GM23338 (cell line): Measurements from ENCODE around the gene RMDN3. TPM values are rescaled to one million over a fixed set of nuclear protein-coding genes. Genes with fewer than 3 reads are reported as not detected.

Source experiments
- ATAC-seq: fragments of 200-7000 bp; cut with Tn5 transposase; 3 replicates; pipeline ENCODE4 v1.9.1; 2020
- DNase-seq: peaks from one replicate; pipeline ENCODE4 v3.0.0-alpha.2; 2015; ENCODE audit warnings: low spot score
- H2AFZ ChIP-seq: fragments of 200-600 bp; sonication (generic); 2 replicates; pipeline ENCODE4 v1.8.0; 2016; ENCODE audit warnings: antibody characterized with exemption, mild to moderate bottlenecking, moderate library complexity
- H3F3A ChIP-seq: fragments of 200-600 bp; sonication (generic); replicated peaks from 2 replicates; pipeline ENCODE4 v1.8.0; 2017; ENCODE audit warnings: antibody characterized with exemption, mixed run types, low read depth
- H3K27ac ChIP-seq: fragments of 200-600 bp; sonication (generic); 2 replicates; pipeline ENCODE4 v1.6.1; 2016; ENCODE audit warnings: low read depth
- H3K27me3 ChIP-seq: fragments of 200-600 bp; sonication (generic); 2 replicates; pipeline ENCODE4 v1.8.0; 2016; ENCODE audit warnings: mild to moderate bottlenecking, mixed run types, moderate library complexity; ENCODE audit not compliant: insufficient read depth
- H3K36me3 ChIP-seq: fragments of 200-600 bp; sonication (generic); 2 replicates; pipeline ENCODE4 v1.8.0; 2016; ENCODE audit warnings: mild to moderate bottlenecking; ENCODE audit not compliant: insufficient read depth
- H3K4me1 ChIP-seq: fragments of 200-600 bp; sonication (generic); 2 replicates; pipeline ENCODE4 v1.8.0; 2016; ENCODE audit warnings: mild to moderate bottlenecking, moderate library complexity; ENCODE audit not compliant: insufficient read depth
- H3K4me2 ChIP-seq: fragments of 200-600 bp; sonication (generic); 2 replicates; pipeline ENCODE4 v1.7.1; 2017; ENCODE audit warnings: mixed run types
- H3K4me3 ChIP-seq: fragments of 200-600 bp; sonication (generic); 2 replicates; pipeline ENCODE4 v1.6.1; 2016; ENCODE audit warnings: mixed run types
- H3K79me2 ChIP-seq: fragments of 200-600 bp; sonication (generic); replicated peaks from 2 replicates; pipeline ENCODE4 v1.8.0; 2017; ENCODE audit warnings: mild to moderate bottlenecking; ENCODE audit not compliant: insufficient read depth
- H3K9me2 ChIP-seq: fragments of 200-600 bp; sonication (generic); 2 replicates; pipeline ENCODE4 v1.8.0; 2017; ENCODE audit not compliant: insufficient read depth
- H4K20me1 ChIP-seq: fragments of 200-600 bp; sonication (generic); replicated peaks from 2 replicates; pipeline ENCODE4 v1.8.0; 2017; ENCODE audit warnings: mild to moderate bottlenecking; ENCODE audit not compliant: insufficient read depth
- H3K27ac Mint-ChIP-seq: 2 replicates; pipeline ENCODE4 v1.8.0; 2020; ENCODE audit warnings: inconsistent platforms, mild to moderate bottlenecking, moderate library complexity, mixed read lengths
- H3K27me3 Mint-ChIP-seq: 3 replicates; pipeline ENCODE4 v1.8.0; 2022; ENCODE audit warnings: low read depth, mild to moderate bottlenecking, moderate library complexity, mixed read lengths, inconsistent platforms; ENCODE audit not compliant: insufficient read depth, poor library complexity
- H3K36me3 Mint-ChIP-seq: 3 replicates; pipeline ENCODE4 v1.8.0; 2021; ENCODE audit warnings: low read depth, mild to moderate bottlenecking, inconsistent platforms, moderate library complexity, mixed read lengths
- H3K4me1 Mint-ChIP-seq: 3 replicates; pipeline ENCODE4 v1.8.0; 2020; ENCODE audit warnings: mild to moderate bottlenecking, inconsistent platforms, mixed read lengths
- H3K4me3 Mint-ChIP-seq: 3 replicates; pipeline ENCODE4 v1.8.0; 2021; ENCODE audit warnings: moderate library complexity, mild to moderate bottlenecking, inconsistent platforms, mixed read lengths
- H3K9me3 Mint-ChIP-seq: 3 replicates; pipeline ENCODE4 v1.8.0; 2020; ENCODE audit warnings: moderate library complexity, mild to moderate bottlenecking, inconsistent platforms, mixed read lengths
- CREB1 ChIP-seq: fragments of 250-450 bp; sonication (Bioruptor Pico); IDR thresholded peaks from 2 replicates; pipeline ENCODE4 v1.5.0; 2020; ENCODE audit warnings: low read depth, mild to moderate bottlenecking, moderate library complexity
- CTCF ChIP-seq, 2 experiments: fragments of 200-600 bp in 1 of 2; sonication (generic) in 1 of 2; conservative IDR thresholded peaks; 2 replicates each; pipeline versions ENCODE4 v1.5.1 to v1.6.1; 2016 to 2017; ENCODE audit warnings: antibody characterized with exemption in 2 of 2, low read depth in 2 of 2, mild to moderate bottlenecking in 2 of 2, moderate library complexity in 1 of 2
- EZH2 ChIP-seq: fragments of 200-600 bp; sonication (generic); IDR thresholded peaks from one replicate; pipeline ENCODE4 v1.8.0; 2017; ENCODE audit warnings: antibody characterized with exemption, mild to moderate bottlenecking, low read depth; ENCODE audit not compliant: unreplicated experiment
- EZH2phosphoT487 ChIP-seq: fragments of 200-600 bp; sonication (generic); IDR thresholded peaks from one replicate; pipeline ENCODE4 v1.8.1; 2018; ENCODE audit warnings: antibody characterized with exemption; ENCODE audit not compliant: unreplicated experiment
- JUNB ChIP-seq: IDR thresholded peaks from one replicate; pipeline ENCODE4 v1.6.1; 2016; ENCODE audit warnings: antibody characterized with exemption; ENCODE audit not compliant: unreplicated experiment
- NANOG ChIP-seq: IDR thresholded peaks from 2 replicates; pipeline ENCODE4 v1.6.1; 2016; ENCODE audit warnings: antibody characterized with exemption, borderline replicate concordance
- REST ChIP-seq: IDR thresholded peaks from one replicate; pipeline ENCODE4 v1.6.1; 2018; ENCODE audit warnings: antibody characterized with exemption; ENCODE audit not compliant: unreplicated experiment
- STAT1 ChIP-seq: IDR thresholded peaks from one replicate; pipeline ENCODE4 v1.6.1; 2016; ENCODE audit warnings: antibody characterized with exemption; ENCODE audit not compliant: unreplicated experiment
- ZNF462 ChIP-seq: fragments of 250-450 bp; sonication (Bioruptor Pico); IDR thresholded peaks from 2 replicates; pipeline ENCODE4 v1.5.0; 2020; ENCODE audit warnings: mild to moderate bottlenecking, moderate library complexity
- polyA plus RNA-seq: library from polyadenylated mRNA; unstranded; fragments of >200 nt; fragmentation: Nextera tagmentation; extraction: Ambion mirVana; gene quantifications from 2 replicates; pipeline ENCODE4 v1.2.1, GENCODE V29; 2016
- total RNA-seq: library from RNA; depleted of rRNA; stranded (reverse); fragments of >200 nt; shearing (Covaris generic); gene quantifications from 2 replicates; pipeline ENCODE4 v1.2.3, GENCODE V29; 2014

RMDN3 gene
- total and polyA plus RNA-seq, 2 experiments from 2014 or later: 15.6 to 17.0 TPM

GRCh38 chr15:40785164-40785563 lies 30.1 kb upstream of the RMDN3 start:
- Histone ChIP-seq H3K9me2 (no peaks in the 10 kb centered on the region), H3K4me3 (no peak overlapping the region), H3F3A (peaks cover 9% of the 10 kb centered on the region; the same call in 1 of the 2 replicates), H3K36me3 (no peaks in the 10 kb centered on the region), H3K27ac (0 out of 2 replicates have a peak overlapping the region, but pooled peaks have one; percentile 24), H2AFZ (no peak overlapping the region), H4K20me1 (no peaks in the 10 kb centered on the region), H3K4me2 (no peak overlapping the region), H3K27me3 (no peaks in the 10 kb centered on the region), H3K79me2 (peaks cover 32% of the 10 kb centered on the region), H3K4me1 (peaks cover 50% of the 10 kb centered on the region)
- Mint-ChIP-seq H3K4me1 (peaks cover 65% of the 10 kb centered on the region), H3K27ac (peak overlapping the region; percentile 30), H3K27me3 (peaks cover 13% of the 10 kb centered on the region), H3K4me3 (no peak overlapping the region), H3K36me3 (no peaks in the 10 kb centered on the region; the same call in 2 of the 3 replicates), H3K9me3 (no peaks in the 10 kb centered on the region)
- TF ChIP-seq EZH2: no peak
- no peak for TF ChIP-seq REST
- TF ChIP-seq CTCF (conservative IDR thresholded peaks at IDR 0.05; ENCODE audit: low read depth in 2 of 2): peak; percentile 41 to 50
- TF ChIP-seq STAT1: no peak
- DNase-seq: peak; percentile 28
- ATAC-seq: no peak

- Mint-ChIP-seq H3K36me3 (peaks cover 8% of the 10 kb centered on the region), H3K9me3 (no peaks in the 10 kb centered on the region), H3K4me1 (peaks cover 48% of the 10 kb centered on the region), H3K27me3 (peaks cover 4% of the 10 kb centered on the region), H3K4me3 (no peak overlapping the region), H3K27ac (peak overlapping the region; percentile 75; the same call in 1 of the 2 replicates)
- Histone ChIP-seq H3K4me1 (peaks cover 26% of the 10 kb centered on the region), H3K27ac (no peak overlapping the region), H3K27me3 (no peaks in the 10 kb centered on the region), H3K9me2 (no peaks in the 10 kb centered on the region), H3F3A (no peaks in the 10 kb centered on the region), H3K36me3 (peaks cover 4% of the 10 kb centered on the region), H3K79me2 (peaks cover 27% of the 10 kb centered on the region), H3K4me2 (no peak overlapping the region), H4K20me1 (no peaks in the 10 kb centered on the region), H2AFZ (no peak overlapping the region), H3K4me3 (no peak overlapping the region)
- peak; percentile 73 for ATAC-seq
- peak; percentile 81 for DNase-seq
- no peak for TF ChIP-seq CREB1 (CRISPR knock-in tag)
- no peak for TF ChIP-seq NANOG
- no peak for TF ChIP-seq EZH2phosphoT487
- no peak for TF ChIP-seq ZNF462
- no peak for TF ChIP-seq JUNB
Observed at GRCh38 chr15:40782609-40783227, 27.7 kb upstream of the RMDN3 start.
